GM19467 (cell line): Measurements from ENCODE around the gene PPME1.

Experiments used
- ATAC-seq: cut with Tn5 transposase; IDR thresholded peaks from one replicate; pipeline ENCODE4 v1.9.1; 2021; ENCODE audit warnings: mild to moderate bottlenecking, moderate library complexity; ENCODE audit not compliant: unreplicated experiment

Gene PPME1

DNA sequence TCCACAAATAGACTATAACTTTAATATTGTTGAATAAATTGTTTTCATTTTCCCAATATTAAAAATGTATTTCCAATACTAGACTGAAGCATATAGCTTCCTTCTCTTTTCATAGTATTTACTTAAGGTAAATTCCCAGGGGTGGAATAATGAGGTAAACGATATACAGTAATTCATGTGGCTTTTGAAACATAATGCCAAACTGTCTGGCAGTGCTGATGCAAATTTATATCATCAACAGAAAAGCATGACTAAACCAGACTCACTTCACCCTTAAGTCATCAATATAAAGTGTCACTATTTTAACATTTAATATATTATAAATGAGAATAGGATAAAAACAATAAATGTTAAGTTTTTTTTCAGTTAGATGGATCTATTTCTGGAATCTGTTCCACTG, 13.9 kb upstream of the PPME1 start:
- no peak for ATAC-seq

DNA sequence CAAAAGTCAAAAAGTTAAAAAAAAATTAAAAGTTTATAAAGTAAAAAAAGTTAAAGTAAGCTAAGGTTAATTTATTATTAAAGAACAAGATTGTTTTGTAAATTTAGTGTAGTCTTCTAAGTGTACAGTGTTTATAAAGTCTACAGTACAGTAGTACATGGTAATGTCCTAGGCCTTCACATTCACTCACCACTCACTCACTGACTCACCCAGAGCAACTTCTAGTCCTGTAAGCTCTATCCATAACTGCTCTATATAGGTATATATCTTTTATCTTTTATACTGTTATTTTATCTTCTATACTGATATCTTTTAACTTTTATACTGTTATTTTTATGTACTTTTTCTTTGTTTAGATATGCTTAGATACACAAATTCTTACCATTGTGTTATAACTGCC, 11.4 kb upstream of the PPME1 start:
- ATAC-seq = no peak

DNA sequence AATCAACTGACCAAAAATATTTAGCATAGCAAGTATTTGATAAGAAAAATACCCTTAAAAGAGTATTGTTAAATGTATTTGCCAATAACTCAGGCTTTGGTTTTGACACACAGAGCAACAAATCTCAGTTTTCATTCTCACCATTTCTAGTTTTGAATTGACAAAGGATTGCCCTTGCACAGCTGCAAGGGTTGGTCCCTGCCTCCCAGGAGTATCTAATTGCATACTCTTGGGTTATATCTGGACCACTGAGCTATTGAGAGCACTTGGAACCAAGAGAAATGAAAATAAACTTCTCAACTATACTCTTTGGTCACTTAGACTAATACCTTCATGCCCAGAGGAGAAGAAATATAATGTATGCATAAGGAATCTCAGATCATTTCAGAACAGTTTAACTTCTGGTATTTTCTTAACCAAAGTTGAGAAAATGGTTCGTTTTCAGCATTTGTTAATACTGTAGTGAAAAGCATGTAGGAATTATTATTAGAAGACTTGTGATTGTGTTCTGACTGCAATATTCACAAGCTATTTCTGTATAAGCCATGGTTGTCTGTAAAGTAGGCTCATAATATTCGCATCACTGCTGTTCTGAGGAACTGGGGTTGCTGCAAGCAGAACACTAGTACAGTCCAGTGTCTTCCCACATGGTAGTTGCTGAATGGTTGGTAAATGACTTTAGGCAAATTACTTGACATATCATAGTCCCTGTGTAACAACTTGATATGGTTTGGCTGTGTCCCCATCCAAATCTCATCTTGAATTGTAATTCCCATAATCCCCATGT, 8.2 kb upstream of the PPME1 start:
- no peak for ATAC-seq

GRCh38 chr11:74168838-74169237, 2.3 kb upstream of the PPME1 start:
- no peak for ATAC-seq

GRCh38 chr11:74169738-74170458, 1.2 kb upstream of the PPME1 start:
- no peak for ATAC-seq

DNA sequence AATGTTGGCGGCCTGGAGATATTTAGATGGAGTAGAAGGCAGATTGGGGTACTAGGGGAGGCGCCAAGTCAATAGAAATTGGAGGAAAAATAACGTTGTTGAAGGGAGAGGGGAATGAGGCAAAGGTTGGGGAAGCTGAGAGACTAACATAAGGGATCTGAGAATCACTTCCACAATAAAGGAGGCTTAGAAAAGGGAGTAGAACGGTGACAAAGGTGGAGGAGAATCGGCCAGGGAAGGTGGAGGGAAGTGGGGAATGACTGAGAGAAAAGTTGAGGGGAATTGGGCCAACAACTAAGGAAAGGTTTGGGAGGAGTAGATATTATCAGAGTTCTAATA, 510 bp downstream of the PPME1 start:
- no peak for ATAC-seq

GRCh38 chr11:74171997-74172396, 908 bp downstream of the PPME1 start:
- no peak for ATAC-seq

- ATAC-seq = no peak
Observed at GRCh38 chr11:74175920-74176319, 4.8 kb downstream of the PPME1 start.

DNA sequence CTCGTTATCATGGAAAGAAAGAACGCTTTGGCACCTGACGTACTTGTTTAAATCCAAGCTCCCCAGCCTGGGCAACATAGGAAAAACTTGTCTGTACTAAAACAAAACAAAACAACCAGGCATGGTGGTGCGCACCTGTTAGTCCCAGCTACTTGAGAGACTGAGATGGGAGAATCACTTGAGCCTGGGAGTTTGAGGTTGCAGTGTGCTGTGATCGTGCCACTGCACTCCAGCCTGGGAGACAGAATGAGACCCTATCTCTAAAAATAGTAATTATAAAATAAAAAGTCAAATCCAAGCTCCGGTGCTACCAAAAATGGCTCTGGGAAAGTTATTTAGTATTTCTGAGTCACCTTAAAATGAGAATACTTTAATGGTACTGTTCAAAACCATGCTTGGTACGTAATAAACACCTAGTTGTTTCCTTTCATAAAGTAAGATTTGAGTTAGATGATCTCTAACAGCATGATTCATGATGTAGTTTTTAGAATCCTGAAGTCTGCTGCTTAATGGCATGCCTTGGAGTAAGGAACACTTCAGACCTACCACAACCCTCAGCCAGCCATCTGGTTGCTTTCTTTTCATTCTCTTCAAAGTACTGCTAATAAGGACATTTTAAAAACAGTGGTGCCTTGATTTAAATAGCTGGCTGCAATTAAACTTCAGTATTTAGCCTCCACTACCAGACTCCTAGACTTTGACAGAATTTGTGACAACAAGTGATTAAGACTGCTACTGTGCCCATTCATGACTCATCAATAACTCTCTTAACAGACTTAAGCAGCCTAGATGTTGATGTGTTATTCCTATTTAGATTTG, 8.4 kb downstream of the PPME1 start:
- ATAC-seq = no peak

GRCh38 chr11:74182635-74183034, 11.5 kb downstream of the PPME1 start:
- ATAC-seq = no peak

GRCh38 chr11:74185285-74185684, 14.2 kb downstream of the PPME1 start:
- ATAC-seq = no peak

- ATAC-seq = no peak
Observed at GRCh38 chr11:74185695-74186094, 14.6 kb downstream of the PPME1 start.

DNA sequence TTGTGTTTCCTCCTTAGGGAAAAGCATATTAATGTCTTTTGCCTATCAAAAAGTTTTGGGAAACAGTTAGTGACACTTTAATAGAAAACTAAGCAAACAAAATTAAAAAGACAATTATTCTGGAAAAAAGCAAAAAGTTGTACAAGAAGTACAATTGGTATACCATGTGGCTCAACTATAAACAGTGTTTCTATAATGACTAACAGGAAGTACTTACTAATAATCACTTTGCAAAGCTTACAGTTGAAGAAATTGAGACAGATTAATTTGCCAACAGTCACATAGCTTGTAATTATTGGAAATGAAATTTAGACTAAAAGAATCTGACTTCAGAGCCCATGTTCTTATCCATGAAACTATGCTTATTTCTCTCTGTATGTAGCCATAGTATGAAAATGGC, 24.7 kb downstream of the PPME1 start:
- ATAC-seq = no peak

GRCh38 chr11:74196781-74197486, 25.8 kb downstream of the PPME1 start:
- ATAC-seq = no peak

GRCh38 chr11:74203966-74204365, 32.9 kb downstream of the PPME1 start:
- ATAC-seq = no peak

DNA sequence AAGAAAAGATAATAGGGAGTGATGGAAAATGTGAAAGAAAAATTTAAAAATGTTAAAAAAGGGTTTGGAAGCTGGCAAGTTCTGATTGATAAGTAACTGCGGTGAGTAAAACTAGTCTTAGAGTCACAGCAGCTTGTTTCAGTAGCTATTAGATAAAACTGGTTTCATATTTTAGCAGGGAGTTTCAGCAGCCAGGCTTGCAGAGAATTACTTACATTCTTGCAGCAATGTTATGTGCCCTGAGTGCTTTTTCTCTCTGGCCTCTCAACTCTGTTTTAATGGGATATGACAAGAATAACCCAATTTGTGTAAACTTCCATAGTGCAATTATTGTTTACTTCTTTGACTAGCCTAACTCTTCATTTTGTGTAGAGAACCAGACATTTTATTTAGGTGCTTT, 33.6 kb downstream of the PPME1 start:
- ATAC-seq = no peak

DNA sequence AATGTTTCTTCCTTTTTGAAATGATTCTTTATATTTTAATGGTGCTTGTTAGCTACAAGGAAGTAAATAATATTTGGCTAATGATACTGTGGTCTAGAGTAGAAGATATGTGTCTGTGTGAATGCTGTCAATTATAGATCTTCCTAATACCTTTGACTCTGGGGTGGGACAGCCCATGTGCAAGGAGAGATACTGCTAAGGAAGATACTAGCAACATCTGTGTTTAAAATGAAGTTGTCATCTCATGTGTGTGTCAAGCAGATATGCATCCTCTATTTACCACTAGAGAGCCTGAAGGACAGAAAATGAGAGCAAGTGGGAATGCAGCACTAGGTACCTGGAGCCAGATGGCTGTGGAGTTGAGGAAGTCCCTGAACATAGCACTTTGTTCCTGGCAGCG, 34.1 kb downstream of the PPME1 start:
- no peak for ATAC-seq

GRCh38 chr11:74206746-74207145, 35.7 kb downstream of the PPME1 start:
- ATAC-seq = no peak

DNA sequence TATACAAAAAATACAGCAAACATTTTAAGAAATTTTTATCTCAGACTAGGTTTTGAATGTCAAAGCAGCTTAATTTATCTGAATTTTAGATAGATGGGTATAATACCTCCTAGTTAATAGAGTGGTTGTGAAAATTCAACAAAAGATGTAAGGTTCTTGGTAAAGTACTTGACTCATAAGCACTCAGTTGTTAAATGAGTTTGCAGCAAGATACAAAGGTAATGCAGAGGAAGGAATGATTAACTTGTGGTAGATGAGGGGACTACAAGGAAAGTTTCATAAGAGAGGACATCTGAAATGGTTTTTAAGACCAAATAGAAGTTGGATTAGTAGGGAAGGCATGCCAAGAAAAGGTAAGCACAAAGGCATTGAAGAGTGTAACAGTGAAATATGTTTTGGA, 37.4 kb downstream of the PPME1 start:
- no peak for ATAC-seq

GRCh38 chr11:74212533-74212932, 41.4 kb downstream of the PPME1 start:
- ATAC-seq = no peak

- ATAC-seq = no peak
Observed at GRCh38 chr11:74220376-74220775, 49.3 kb downstream of the PPME1 start.
